Nephron (organoid): ENCODE data around the gene LSM10.
A peak's percentile ranks its signal among the peaks of the same experiment; 100 is the strongest.

Experiments used
- H3K27ac Mint-ChIP-seq, 3 experiments: 2 replicates each; pipeline ENCODE4 v1.8.0; 2020; ENCODE audit warnings: mixed read lengths in 3 of 3, mild to moderate bottlenecking in 2 of 3, moderate library complexity in 1 of 3
- H3K27me3 Mint-ChIP-seq: 2 replicates; pipeline ENCODE4 v1.8.0; 2021; ENCODE audit warnings: low read depth, mild to moderate bottlenecking, moderate library complexity, mixed read lengths
- H3K36me3 Mint-ChIP-seq: 2 replicates; pipeline ENCODE4 v1.8.0; 2020; ENCODE audit warnings: low read depth, mixed read lengths
- H3K4me1 Mint-ChIP-seq: 2 replicates; pipeline ENCODE4 v1.8.0; 2020; ENCODE audit warnings: mixed read lengths
- H3K4me3 Mint-ChIP-seq, 3 experiments: 2 replicates each; pipeline ENCODE4 v1.8.0; 2020; ENCODE audit warnings: mild to moderate bottlenecking in 3 of 3, mixed read lengths in 3 of 3, moderate library complexity in 2 of 3
- H3K9me3 Mint-ChIP-seq: 2 replicates; pipeline ENCODE4 v1.8.0; 2020; ENCODE audit warnings: mixed read lengths
- CTCF ChIP-seq, 3 experiments: fragments of 200-600 bp; sonication (generic); IDR thresholded peaks; one replicate each; pipeline ENCODE4 v1.5.0; 2021; ENCODE audit warnings: antibody characterized with exemption in 3 of 3; ENCODE audit not compliant: unreplicated experiment in 3 of 3

LSM10 gene

GRCh38 chr1:36391271-36391670 lies 6.4 kb downstream of the LSM10 start:
- H3K9me3 Mint-ChIP-seq, result no peaks in the 10 kb centered on the region
- no peaks in the 10 kb centered on the region for H3K27me3 Mint-ChIP-seq

GRCh38 chr1:36390411-36390810 lies 7.3 kb downstream of the LSM10 start:
- Mint-ChIP-seq H3K27ac (peak overlapping the region in 1 of 3 experiments; percentile 5), H3K9me3 (no peaks in the 10 kb centered on the region), H3K4me1 (peaks cover 35% of the 10 kb centered on the region), H3K4me3 (no peak overlapping the region), H3K27me3 (no peaks in the 10 kb centered on the region), H3K36me3 (peaks cover 27% of the 10 kb centered on the region)
- TF ChIP-seq CTCF (IDR thresholded peaks at IDR 0.05; ENCODE audit: unreplicated experiment in 3 of 3), result no peak

More at GRCh38 chr1:36391271-36391670, 6.4 kb downstream of the LSM10 start:
- H3K4me1 Mint-ChIP-seq, result peaks cover 30% of the 10 kb centered on the region
- TF ChIP-seq CTCF (IDR thresholded peaks at IDR 0.05; ENCODE audit: unreplicated experiment in 3 of 3), result no peak
- no peak overlapping the region for H3K4me3 Mint-ChIP-seq
- no peak overlapping the region for H3K27ac Mint-ChIP-seq
- peaks cover 27% of the 10 kb centered on the region for H3K36me3 Mint-ChIP-seq

- TF ChIP-seq CTCF (IDR thresholded peaks at IDR 0.05; ENCODE audit: unreplicated experiment in 3 of 3), result no peak
- Mint-ChIP-seq H3K4me1 (peaks cover 36% of the 10 kb centered on the region), H3K36me3 (peaks cover 27% of the 10 kb centered on the region), H3K9me3 (no peaks in the 10 kb centered on the region), H3K27me3 (no peaks in the 10 kb centered on the region), H3K27ac (peak overlapping the region in 2 of 3 experiments; percentile 5 to 35), H3K4me3 (no peak overlapping the region)
Measured at GRCh38 chr1:36389999-36390398, 7.7 kb downstream of the LSM10 start.

- Mint-ChIP-seq H3K4me3 (peak overlapping the region in 2 of 3 experiments; percentile 6 to 20), H3K36me3 (peaks cover 27% of the 10 kb centered on the region), H3K27ac (peak overlapping the region in 2 of 3 experiments; percentile 35 to 55)
Measured at GRCh38 chr1:36389261-36389660, 8.4 kb downstream of the LSM10 start.

DNA sequence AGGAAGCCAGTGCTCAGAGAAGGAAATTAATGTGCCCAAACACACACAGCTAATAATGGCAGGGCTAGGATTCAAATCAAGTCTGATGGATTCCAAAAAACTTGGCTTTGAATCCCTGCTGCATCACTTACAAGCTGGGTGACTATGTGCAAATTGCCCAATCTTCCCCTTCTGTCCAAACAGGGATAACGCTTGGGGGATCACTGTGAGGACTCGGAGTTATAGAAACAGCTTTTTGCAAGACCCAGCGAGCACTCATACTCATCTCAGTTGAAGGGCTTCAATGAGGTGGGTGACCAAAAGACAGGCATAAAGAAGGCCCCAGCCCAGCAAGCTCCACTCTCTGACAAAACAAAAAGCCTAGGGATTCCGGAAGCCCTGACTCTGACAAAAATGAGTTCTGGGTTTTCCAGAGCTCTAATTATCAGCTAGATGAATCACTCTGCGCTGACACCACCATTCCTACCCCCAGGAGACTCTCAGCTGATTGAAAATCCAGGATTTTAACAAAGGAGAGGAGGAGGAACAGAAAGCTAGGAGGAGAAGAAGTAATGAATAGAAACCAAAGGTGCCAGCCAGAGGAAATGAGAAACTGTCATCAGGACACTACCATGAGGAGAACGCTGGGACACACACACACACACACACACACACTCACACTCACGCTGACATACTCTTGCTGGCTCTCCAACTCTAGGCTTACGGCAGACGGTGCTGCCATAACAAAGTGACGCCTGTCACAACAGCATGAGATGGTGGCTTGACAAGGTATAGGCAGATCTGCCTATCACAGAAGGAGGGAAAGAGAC lies 10.4 kb downstream of the LSM10 start:
- Mint-ChIP-seq H3K9me3 (no peaks in the 10 kb centered on the region), H3K27ac (peak overlapping the region; percentile 95 to 98 (median 98)), H3K36me3 (peaks cover 20% of the 10 kb centered on the region), H3K27me3 (no peaks in the 10 kb centered on the region), H3K4me3 (peak overlapping the region; percentile 28 to 95 (median 89)), H3K4me1 (peaks cover 56% of the 10 kb centered on the region)
- TF ChIP-seq CTCF (IDR thresholded peaks at IDR 0.05; ENCODE audit: unreplicated experiment in 3 of 3), result no peak

More at GRCh38 chr1:36389261-36389660, 8.4 kb downstream of the LSM10 start:
- H3K27me3 Mint-ChIP-seq, result no peaks in the 10 kb centered on the region
- TF ChIP-seq CTCF (IDR thresholded peaks at IDR 0.05; ENCODE audit: unreplicated experiment in 3 of 3), result no peak
- no peaks in the 10 kb centered on the region for H3K9me3 Mint-ChIP-seq
- peaks cover 43% of the 10 kb centered on the region for H3K4me1 Mint-ChIP-seq
